SJSA1 (cell line): ENCODE measurements around the gene IQCK. TPM values are rescaled to one million over a fixed set of nuclear protein-coding genes. Genes with fewer than 3 reads are reported as not detected.

Source experiments
- DNase-seq, 2 experiments: peaks; one replicate each; pipeline ENCODE4 v3.0.0-alpha.2; 2015 to 2020; ENCODE audit warnings: low spot score in 2 of 2, low read depth in 1 of 2
- H3K27ac ChIP-seq: fragments of 250-450 bp; sonication (Bioruptor Pico); 2 replicates; pipeline ENCODE4 v1.5.1; 2020; ENCODE audit warnings: mild to moderate bottlenecking, moderate library complexity
- H3K27me3 ChIP-seq: fragments of 250-450 bp; sonication (Bioruptor Pico); replicated peaks from 2 replicates; pipeline ENCODE4 v1.5.1; 2020; ENCODE audit warnings: mild to moderate bottlenecking, moderate library complexity
- H3K36me3 ChIP-seq: fragments of 250-450 bp; sonication (Bioruptor Pico); 2 replicates; pipeline ENCODE4 v1.5.1; 2020; ENCODE audit warnings: mild to moderate bottlenecking
- H3K4me1 ChIP-seq: fragments of 250-450 bp; sonication (Bioruptor Pico); replicated peaks from 2 replicates; pipeline ENCODE4 v1.6.1; 2021; ENCODE audit warnings: mild to moderate bottlenecking
- H3K4me3 ChIP-seq: fragments of 250-450 bp; sonication (Bioruptor Pico); 2 replicates; pipeline ENCODE4 v1.5.1; 2020; ENCODE audit warnings: mild to moderate bottlenecking
- H3K9me3 ChIP-seq: fragments of 250-450 bp; sonication (Bioruptor Pico); replicated peaks from 2 replicates; pipeline ENCODE4 v1.5.1; 2020; ENCODE audit warnings: mild to moderate bottlenecking
- total RNA-seq: library from RNA; depleted of rRNA; stranded (reverse); fragments of >200 nt; shearing (Covaris generic); gene quantifications from 2 replicates; pipeline ENCODE4 v1.2.3, GENCODE V29; 2014

IQCK gene
- total RNA-seq, 1 experiment from 2014 or later: 10.5 TPM

- Histone ChIP-seq H3K4me1 (no peaks in the 10 kb centered on the region), H3K27me3 (no peaks in the 10 kb centered on the region), H3K4me3 (no peak overlapping the region), H3K27ac (no peak overlapping the region), H3K9me3 (no peaks in the 10 kb centered on the region), H3K36me3 (no peaks in the 10 kb centered on the region)
- no peak for DNase-seq
Observed at GRCh38 chr16:19766988-19767387, 48.9 kb downstream of the IQCK start.

GRCh38 chr16:19767497-19767896 lies 49.4 kb downstream of the IQCK start:
- H3K27ac ChIP-seq: no peak overlapping the region
- peak in 1 of 2 experiments; percentile 31 for DNase-seq
- no peaks in the 10 kb centered on the region for H3K4me1 ChIP-seq
- no peaks in the 10 kb centered on the region for H3K9me3 ChIP-seq
- H3K4me3 ChIP-seq: no peak overlapping the region
- H3K27me3 ChIP-seq: no peaks in the 10 kb centered on the region
- H3K36me3 ChIP-seq: no peaks in the 10 kb centered on the region

GRCh38 chr16:19769239-19769638 lies 51.2 kb downstream of the IQCK start:
- H3K4me3 ChIP-seq: no peak overlapping the region
- peak in 1 of 2 experiments; percentile 6 for DNase-seq
- H3K4me1 ChIP-seq: no peaks in the 10 kb centered on the region
- H3K36me3 ChIP-seq: no peaks in the 10 kb centered on the region
- no peaks in the 10 kb centered on the region for H3K9me3 ChIP-seq
- H3K27ac ChIP-seq: no peak overlapping the region
- H3K27me3 ChIP-seq: no peaks in the 10 kb centered on the region

GRCh38 chr16:19771040-19771439 lies 53.0 kb downstream of the IQCK start:
- no peaks in the 10 kb centered on the region for H3K9me3 ChIP-seq
- no peak overlapping the region for H3K27ac ChIP-seq
- H3K36me3 ChIP-seq: no peaks in the 10 kb centered on the region
- DNase-seq: peak in 1 of 2 experiments; percentile 17
- H3K27me3 ChIP-seq: no peaks in the 10 kb centered on the region
- H3K4me1 ChIP-seq: no peaks in the 10 kb centered on the region
- no peak overlapping the region for H3K4me3 ChIP-seq

- DNase-seq: peak in 1 of 2 experiments; percentile 18
- H3K9me3 ChIP-seq: no peaks in the 10 kb centered on the region
- no peak overlapping the region for H3K27ac ChIP-seq
- no peaks in the 10 kb centered on the region for H3K27me3 ChIP-seq
- H3K36me3 ChIP-seq: no peaks in the 10 kb centered on the region
- no peaks in the 10 kb centered on the region for H3K4me1 ChIP-seq
- no peak overlapping the region for H3K4me3 ChIP-seq
Observed at GRCh38 chr16:19771796-19772195, 53.7 kb downstream of the IQCK start.

- no peak overlapping the region for H3K27ac ChIP-seq
- H3K27me3 ChIP-seq: no peaks in the 10 kb centered on the region
- H3K36me3 ChIP-seq: no peaks in the 10 kb centered on the region
- H3K4me1 ChIP-seq: no peaks in the 10 kb centered on the region
- H3K9me3 ChIP-seq: no peaks in the 10 kb centered on the region
- peak in 1 of 2 experiments; percentile 7 for DNase-seq
- no peak overlapping the region for H3K4me3 ChIP-seq
Observed at GRCh38 chr16:19774024-19774423, 56.0 kb downstream of the IQCK start.

GRCh38 chr16:19776147-19776546 lies 58.1 kb downstream of the IQCK start:
- Histone ChIP-seq H3K4me3 (no peak overlapping the region), H3K27me3 (no peaks in the 10 kb centered on the region), H3K27ac (no peak overlapping the region), H3K9me3 (no peaks in the 10 kb centered on the region), H3K4me1 (no peaks in the 10 kb centered on the region), H3K36me3 (no peaks in the 10 kb centered on the region)
- peak in 1 of 2 experiments; percentile 6 for DNase-seq

GRCh38 chr16:19776565-19776964 lies 58.5 kb downstream of the IQCK start:
- Histone ChIP-seq H3K36me3 (no peaks in the 10 kb centered on the region), H3K27me3 (no peaks in the 10 kb centered on the region), H3K4me1 (no peaks in the 10 kb centered on the region), H3K27ac (no peak overlapping the region), H3K4me3 (no peak overlapping the region), H3K9me3 (no peaks in the 10 kb centered on the region)
- DNase-seq: peak in 1 of 2 experiments; percentile 16

GRCh38 chr16:19780321-19780720 lies 62.2 kb downstream of the IQCK start:
- no peaks in the 10 kb centered on the region for H3K9me3 ChIP-seq
- H3K27me3 ChIP-seq: no peaks in the 10 kb centered on the region
- peak in 1 of 2 experiments; percentile 7 for DNase-seq
- H3K27ac ChIP-seq: no peak overlapping the region
- H3K4me1 ChIP-seq: peaks cover 3% of the 10 kb centered on the region; the same call in 1 of the 2 replicates
- no peak overlapping the region for H3K4me3 ChIP-seq
- no peaks in the 10 kb centered on the region for H3K36me3 ChIP-seq

GRCh38 chr16:19781226-19781625 lies 63.2 kb downstream of the IQCK start:
- H3K36me3 ChIP-seq: no peaks in the 10 kb centered on the region
- H3K27ac ChIP-seq: no peak overlapping the region
- peaks cover 7% of the 10 kb centered on the region; the same call in 1 of the 2 replicates for H3K4me1 ChIP-seq
- no peak overlapping the region for H3K4me3 ChIP-seq
- no peaks in the 10 kb centered on the region for H3K9me3 ChIP-seq
- peak in 1 of 2 experiments; percentile 7 for DNase-seq
- H3K27me3 ChIP-seq: no peaks in the 10 kb centered on the region

GRCh38 chr16:19783363-19784182 lies 65.5 kb downstream of the IQCK start:
- Histone ChIP-seq H3K9me3 (no peaks in the 10 kb centered on the region), H3K27me3 (no peaks in the 10 kb centered on the region), H3K4me1 (peaks cover 7% of the 10 kb centered on the region; the same call in 1 of the 2 replicates), H3K36me3 (no peaks in the 10 kb centered on the region), H3K4me3 (no peak overlapping the region), H3K27ac (no peak overlapping the region)
- DNase-seq: peak in 1 of 2 experiments; percentile 14

- DNase-seq: peak in 1 of 2 experiments; percentile 13
- Histone ChIP-seq H3K36me3 (no peaks in the 10 kb centered on the region), H3K27me3 (no peaks in the 10 kb centered on the region), H3K9me3 (no peaks in the 10 kb centered on the region), H3K4me3 (no peak overlapping the region), H3K4me1 (peaks cover 7% of the 10 kb centered on the region; the same call in 1 of the 2 replicates), H3K27ac (no peak overlapping the region)
Observed at GRCh38 chr16:19784183-19784736, 66.2 kb downstream of the IQCK start.

- Histone ChIP-seq H3K9me3 (no peaks in the 10 kb centered on the region), H3K4me1 (peaks cover 7% of the 10 kb centered on the region; the same call in 1 of the 2 replicates), H3K27ac (no peak overlapping the region), H3K36me3 (no peaks in the 10 kb centered on the region), H3K27me3 (no peaks in the 10 kb centered on the region), H3K4me3 (no peak overlapping the region)
- DNase-seq: peak in 1 of 2 experiments; percentile 24
Observed at GRCh38 chr16:19785081-19785480, 67.0 kb downstream of the IQCK start.

GRCh38 chr16:19785512-19786130 lies 67.5 kb downstream of the IQCK start:
- no peak overlapping the region for H3K4me3 ChIP-seq
- no peaks in the 10 kb centered on the region for H3K27me3 ChIP-seq
- no peak overlapping the region for H3K27ac ChIP-seq
- H3K36me3 ChIP-seq: no peaks in the 10 kb centered on the region
- DNase-seq: peak; percentile 24 to 37
- H3K4me1 ChIP-seq: peaks cover 7% of the 10 kb centered on the region; the same call in 1 of the 2 replicates
- no peaks in the 10 kb centered on the region for H3K9me3 ChIP-seq
